Subcutaneous abdominal adipose tissue (tissue), 5 donors: ENCODE results near the gene SHROOM3.

Source experiments
- H3K27ac ChIP-seq: one replicate; pipeline ENCODE4 v1.7.0; 2013; ENCODE audit warnings: low read depth, mild to moderate bottlenecking, inconsistent platforms, low read length, moderate library complexity
- H3K27me3 ChIP-seq, 5 donors: one replicate each; pipeline ENCODE4 v1.7.0; 2013; ENCODE audit warnings: low read length in 5 of 5, inconsistent platforms in 1 of 5; ENCODE audit not compliant: control insufficient read depth in 5 of 5, insufficient read depth in 4 of 5
- H3K36me3 ChIP-seq, 5 donors: one replicate each; pipeline ENCODE4 v1.7.0; 2013; ENCODE audit warnings: low read length in 5 of 5; ENCODE audit not compliant: control insufficient read depth in 5 of 5, insufficient read depth in 5 of 5
- H3K4me1 ChIP-seq, 5 donors: one replicate each; pipeline ENCODE4 v1.7.0; 2013; ENCODE audit warnings: low read length in 5 of 5, mild to moderate bottlenecking in 3 of 5, moderate library complexity in 1 of 5; ENCODE audit not compliant: control insufficient read depth in 5 of 5, insufficient read depth in 5 of 5
- H3K4me3 ChIP-seq, 5 donors: one replicate each; pipeline ENCODE4 v1.7.0; 2013; ENCODE audit warnings: low read length in 5 of 5, low read depth in 1 of 5
- H3K9ac ChIP-seq, 5 donors: one replicate each; pipeline ENCODE4 v1.7.0; 2013; ENCODE audit warnings: low read length in 5 of 5, mild to moderate bottlenecking in 4 of 5, moderate library complexity in 3 of 5
- H3K9me3 ChIP-seq, 5 donors: one replicate each; pipeline ENCODE4 v1.7.0; 2013; ENCODE audit warnings: low read length in 5 of 5; ENCODE audit not compliant: control insufficient read depth in 5 of 5
- donor health status: healthy.
- donor health status: healthy.
- donor health status: healthy.
- donor health status: healthy.
- donor health status: healthy.

SHROOM3 gene

DNA sequence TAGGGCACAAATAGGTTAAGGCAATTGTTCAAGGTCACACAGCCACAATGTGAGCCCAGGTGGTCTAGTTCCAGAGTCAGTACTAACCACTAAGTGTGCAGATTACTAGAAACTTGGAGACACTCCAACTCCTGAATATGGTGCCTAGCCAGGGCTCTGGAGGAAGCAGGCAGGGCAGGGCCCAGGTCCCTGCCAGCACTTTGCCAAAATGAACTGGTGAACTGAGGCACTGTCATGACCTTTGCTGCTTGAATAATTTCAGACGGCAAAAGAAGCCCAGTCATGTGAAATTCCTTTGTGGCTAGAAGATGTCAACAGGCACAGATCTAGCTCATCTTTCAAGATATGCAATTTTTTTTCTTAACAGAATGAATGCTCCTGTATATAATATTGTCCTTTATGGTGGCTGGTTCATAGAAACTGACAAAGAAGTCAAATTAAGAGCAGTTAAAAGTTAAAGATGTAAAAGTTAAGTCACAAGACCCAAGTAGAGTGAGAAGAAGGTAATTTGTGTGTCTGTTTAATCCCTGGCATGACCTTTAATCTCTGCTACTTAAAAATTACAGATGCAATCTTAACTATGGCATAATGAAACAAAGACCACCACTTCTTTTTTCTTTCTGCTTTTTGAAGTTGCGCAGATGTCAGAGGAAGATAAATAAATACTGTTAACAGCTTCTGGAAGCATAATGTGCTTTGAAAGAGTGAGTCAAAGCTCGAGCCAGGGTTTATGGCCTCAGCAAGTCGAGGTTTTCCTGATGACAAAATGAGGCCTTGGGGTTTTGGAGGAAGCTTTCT is 54.1 kb downstream of the SHROOM3 start:
- Histone ChIP-seq H3K4me1 (peaks cover 0 to 16% (median 0%) of the 10 kb centered on the region in 5 donors), H3K9me3 (no peaks in the 10 kb centered on the region), H3K27ac (no peak overlapping the region), H3K27me3 (no peaks in the 10 kb centered on the region), H3K4me3 (no peak overlapping the region), H3K36me3 (no peaks in the 10 kb centered on the region), H3K9ac (no peak overlapping the region)

DNA sequence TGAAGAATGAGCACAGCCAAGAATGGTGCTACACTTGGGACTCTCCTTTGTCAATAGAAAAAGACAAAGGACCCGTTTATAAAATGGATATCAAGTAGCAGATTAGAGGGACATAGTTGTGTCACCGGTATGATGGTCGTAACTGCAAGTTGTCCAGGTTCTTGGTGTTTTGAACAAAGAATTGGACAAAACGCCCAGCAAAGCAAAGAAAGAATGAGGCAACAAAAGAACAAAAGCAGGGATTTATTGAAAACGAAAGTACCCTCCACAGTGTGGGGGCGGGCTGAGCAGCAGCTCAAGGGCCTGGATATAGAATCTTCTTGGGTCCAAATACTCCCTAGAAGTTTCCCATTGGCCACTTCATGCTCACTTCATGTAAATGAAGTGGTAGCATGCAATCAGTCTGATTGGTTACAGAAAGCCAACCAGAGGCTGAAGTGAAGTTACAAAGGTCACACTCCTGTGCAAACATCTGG is 54.7 kb downstream of the SHROOM3 start:
- Histone ChIP-seq H3K27me3 (no peaks in the 10 kb centered on the region), H3K4me1 (peaks cover 0 to 16% (median 0%) of the 10 kb centered on the region in 5 donors), H3K9me3 (no peaks in the 10 kb centered on the region), H3K27ac (no peak overlapping the region), H3K36me3 (no peaks in the 10 kb centered on the region), H3K9ac (no peak overlapping the region), H3K4me3 (no peak overlapping the region)

DNA sequence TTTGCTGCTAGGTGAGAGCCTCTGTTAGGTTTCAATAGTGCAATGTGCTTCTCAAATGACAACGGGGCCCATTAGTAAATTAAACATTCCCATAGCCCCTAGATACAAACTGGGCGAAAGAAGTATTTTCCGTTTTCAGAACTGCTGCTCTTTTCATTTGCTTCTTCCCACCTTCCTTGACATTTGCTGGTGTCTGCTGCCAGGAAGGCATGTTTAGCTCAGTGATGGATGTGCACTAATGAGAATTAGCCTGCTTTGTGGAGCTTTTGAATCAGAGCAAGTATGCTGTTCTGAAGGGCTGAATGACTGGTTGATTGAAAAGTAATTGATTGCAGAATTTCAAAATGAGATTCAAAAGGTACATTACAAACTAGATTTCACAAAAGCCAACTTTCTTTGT is 57.0 kb downstream of the SHROOM3 start:
- no peaks in the 10 kb centered on the region for H3K27me3 ChIP-seq
- no peak overlapping the region for H3K4me3 ChIP-seq
- H3K9me3 ChIP-seq: no peaks in the 10 kb centered on the region
- H3K36me3 ChIP-seq: no peaks in the 10 kb centered on the region
- no peak overlapping the region for H3K27ac ChIP-seq
- peaks cover 0 to 12% (median 0%) of the 10 kb centered on the region in 5 donors for H3K4me1 ChIP-seq
- no peak overlapping the region for H3K9ac ChIP-seq

DNA sequence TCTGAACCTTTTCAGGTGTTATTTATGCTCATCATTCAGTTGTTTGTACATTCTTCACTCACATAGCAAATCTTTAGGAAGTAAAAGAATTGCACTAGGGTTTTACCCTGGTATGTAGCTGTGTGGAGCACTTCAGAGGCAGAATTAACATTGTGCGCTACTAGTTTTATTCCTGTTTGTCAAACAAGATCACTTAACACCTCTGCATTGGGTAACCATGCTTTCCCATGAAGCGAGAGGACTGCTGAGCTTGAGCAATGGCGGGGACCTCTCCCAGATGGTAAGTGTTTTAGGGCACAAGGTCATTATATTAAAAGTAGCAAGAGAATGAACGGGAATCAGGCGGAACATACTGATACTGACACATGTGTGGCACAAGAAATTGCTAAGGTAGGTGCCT is 59.2 kb downstream of the SHROOM3 start:
- Histone ChIP-seq H3K27ac (no peak overlapping the region), H3K36me3 (no peaks in the 10 kb centered on the region), H3K9me3 (no peaks in the 10 kb centered on the region), H3K4me1 (peaks cover 0 to 6% (median 0%) of the 10 kb centered on the region in 5 donors), H3K4me3 (no peak overlapping the region), H3K9ac (no peak overlapping the region), H3K27me3 (no peaks in the 10 kb centered on the region)

DNA sequence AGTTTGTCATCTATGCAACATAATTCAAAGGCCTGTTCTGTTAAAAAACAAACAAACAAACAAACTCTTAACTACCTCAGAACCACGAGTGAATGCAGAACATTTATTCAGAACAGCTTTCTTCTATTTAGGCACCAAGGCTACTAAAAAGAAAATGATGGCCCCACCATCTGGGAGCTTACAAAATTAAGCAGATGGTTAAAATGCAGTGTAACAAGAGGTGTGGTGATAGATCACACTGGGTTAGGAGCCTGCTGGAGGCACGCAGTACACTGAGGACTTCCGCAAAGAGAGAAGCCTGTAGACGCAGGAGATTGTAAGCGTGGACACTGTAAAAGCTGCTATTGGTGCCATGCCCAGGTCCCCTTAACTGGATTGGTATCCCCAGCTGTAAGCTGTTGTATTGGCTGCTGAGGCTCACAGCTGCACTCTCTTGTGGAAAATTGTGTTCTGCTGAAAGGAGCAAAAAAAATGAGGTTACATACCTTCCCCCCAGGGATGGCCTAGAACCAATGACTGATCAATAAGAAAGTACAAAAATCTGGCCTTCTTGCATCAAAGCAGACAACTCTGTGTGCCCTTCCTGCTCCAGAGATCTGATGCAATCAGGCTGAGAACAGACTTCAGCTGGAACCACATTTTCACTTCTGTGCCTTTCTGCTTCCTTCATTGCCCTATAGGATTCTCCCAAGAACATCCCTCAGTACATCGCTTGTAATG is 60.0 kb downstream of the SHROOM3 start:
- no peak overlapping the region for H3K4me3 ChIP-seq
- no peak overlapping the region for H3K27ac ChIP-seq
- H3K36me3 ChIP-seq: no peaks in the 10 kb centered on the region
- H3K9ac ChIP-seq: no peak overlapping the region
- H3K27me3 ChIP-seq: no peaks in the 10 kb centered on the region
- H3K9me3 ChIP-seq: no peaks in the 10 kb centered on the region
- H3K4me1 ChIP-seq: peaks cover 0 to 6% (median 0%) of the 10 kb centered on the region in 5 donors

DNA sequence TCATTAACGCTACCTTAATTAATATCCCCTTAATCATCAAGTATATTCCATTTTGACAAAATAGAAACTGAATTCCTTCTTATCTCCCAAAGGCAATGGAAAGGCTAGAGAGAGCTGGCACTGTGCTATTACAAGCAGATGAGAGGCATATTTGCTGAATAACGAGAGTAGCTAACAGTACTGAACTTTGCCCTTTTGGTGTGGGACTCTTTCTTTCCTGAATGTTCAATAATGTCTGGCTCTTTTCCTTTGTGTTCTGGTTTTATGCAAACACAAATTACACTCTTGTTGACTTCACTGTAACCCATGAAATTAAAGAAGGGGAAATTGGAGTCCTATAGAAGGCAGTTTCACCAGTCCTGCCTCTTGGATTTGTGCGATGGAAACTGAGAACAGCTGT is 63.5 kb downstream of the SHROOM3 start:
- Histone ChIP-seq H3K4me3 (no peak overlapping the region), H3K36me3 (no peaks in the 10 kb centered on the region), H3K9me3 (no peaks in the 10 kb centered on the region), H3K27me3 (no peaks in the 10 kb centered on the region), H3K9ac (no peak overlapping the region), H3K27ac (no peak overlapping the region), H3K4me1 (peaks cover 0 to 6% (median 0%) of the 10 kb centered on the region in 5 donors)

DNA sequence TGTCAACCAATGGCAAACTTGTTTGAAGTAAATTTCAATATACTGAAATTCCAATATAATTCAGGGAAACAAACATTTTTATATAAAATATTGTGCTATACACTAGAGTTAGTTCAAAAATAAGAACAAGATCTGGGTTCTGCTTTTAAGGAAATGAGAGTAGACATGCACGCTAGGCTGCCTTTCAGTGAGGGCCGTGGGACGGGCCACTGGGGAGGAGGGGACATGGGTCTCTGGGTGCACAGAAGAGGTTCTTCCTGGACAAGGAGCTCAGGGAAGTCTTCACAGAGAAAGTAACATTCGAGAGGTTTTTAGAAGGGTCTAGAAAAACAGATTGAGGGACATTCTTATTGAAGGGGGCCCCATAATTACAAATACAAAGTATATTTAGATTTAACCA is 64.4 kb downstream of the SHROOM3 start:
- no peaks in the 10 kb centered on the region for H3K36me3 ChIP-seq
- H3K4me1 ChIP-seq: peaks cover 0 to 6% (median 0%) of the 10 kb centered on the region in 5 donors
- no peak overlapping the region for H3K27ac ChIP-seq
- no peak overlapping the region for H3K9ac ChIP-seq
- no peaks in the 10 kb centered on the region for H3K27me3 ChIP-seq
- H3K4me3 ChIP-seq: no peak overlapping the region
- no peaks in the 10 kb centered on the region for H3K9me3 ChIP-seq

DNA sequence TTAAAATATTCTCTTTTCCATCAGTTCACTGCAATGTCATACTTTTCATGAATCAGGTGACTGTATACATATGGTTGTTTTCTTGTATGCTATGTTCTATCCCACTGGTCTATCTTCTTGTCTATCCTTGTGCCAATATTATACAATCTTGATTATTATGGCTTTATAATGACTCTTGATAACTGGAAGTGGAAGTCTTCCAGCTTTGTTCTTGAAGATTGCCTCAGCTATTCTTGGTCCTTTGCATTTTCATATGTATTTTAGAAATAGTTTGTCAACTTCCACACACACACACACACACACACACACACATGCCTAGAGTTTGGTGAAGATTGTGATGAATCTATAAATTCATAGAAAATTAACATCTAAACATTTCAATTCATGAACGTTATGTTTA is 67.9 kb downstream of the SHROOM3 start:
- Histone ChIP-seq H3K36me3 (no peaks in the 10 kb centered on the region), H3K4me3 (no peak overlapping the region), H3K9me3 (no peaks in the 10 kb centered on the region), H3K27me3 (no peaks in the 10 kb centered on the region), H3K4me1 (peaks cover 0 to 6% (median 0%) of the 10 kb centered on the region in 5 donors), H3K9ac (no peak overlapping the region), H3K27ac (no peak overlapping the region)

DNA sequence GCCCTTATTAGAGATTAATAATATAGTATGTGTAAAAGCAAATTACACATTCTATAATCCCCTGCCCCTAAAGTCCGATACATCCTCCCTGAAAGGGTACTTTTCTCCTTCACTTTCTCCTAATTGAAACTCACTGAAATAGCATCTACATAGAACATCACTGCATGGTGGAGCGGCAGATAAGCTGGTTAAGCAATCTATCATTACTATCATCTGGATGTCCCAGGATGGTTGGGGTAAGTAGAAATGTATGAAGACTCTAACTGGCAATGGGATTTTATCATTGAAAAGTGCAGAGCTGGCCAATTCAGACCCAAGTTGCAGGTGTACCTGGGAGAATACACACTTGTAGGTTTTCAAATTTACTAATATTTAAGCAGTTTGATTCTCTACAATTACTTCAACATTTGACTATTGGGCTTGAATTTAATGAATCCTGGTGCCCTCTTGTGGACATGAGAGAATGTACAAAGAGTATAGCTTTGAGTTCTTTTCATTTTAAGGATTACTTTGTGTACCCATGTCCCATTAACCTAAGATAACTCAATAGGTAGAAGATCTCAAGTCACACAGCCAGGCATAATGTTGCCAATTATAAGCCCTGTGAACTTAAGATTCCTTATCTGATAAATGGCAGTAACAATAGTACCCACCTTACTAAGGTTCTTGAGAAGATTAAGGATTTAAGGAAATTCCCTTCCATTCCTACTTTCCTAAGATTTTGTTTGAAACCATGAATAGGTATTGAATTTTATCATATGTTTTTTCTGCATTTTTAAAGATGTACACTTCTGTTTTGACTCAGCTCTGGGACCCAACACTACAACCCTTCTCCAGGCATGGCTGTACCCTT is 69.8 kb downstream of the SHROOM3 start:
- H3K27ac ChIP-seq: no peak overlapping the region
- H3K9ac ChIP-seq: no peak overlapping the region
- no peaks in the 10 kb centered on the region for H3K36me3 ChIP-seq
- no peaks in the 10 kb centered on the region for H3K27me3 ChIP-seq
- H3K4me3 ChIP-seq: no peak overlapping the region
- no peaks in the 10 kb centered on the region for H3K9me3 ChIP-seq
- H3K4me1 ChIP-seq: no peaks in the 10 kb centered on the region
